GM18951 (cell line): ENCODE results near the gene ITIH1.

ENCODE experiments used
- POLR2A ChIP-seq: IDR thresholded peaks from 4 replicates; pipeline ENCODE4 v1.6.1; 2011; ENCODE audit warnings: mild to moderate bottlenecking; ENCODE audit not compliant: insufficient read length, insufficient read depth; ENCODE audit errors: extremely low read depth
- in situ Hi-C: fragments of 300-500 bp; cut with MboI; formaldehyde crosslinking; loops from one replicate; pipeline ENCODE4 v1.12.0; 2022; ENCODE audit warnings: low sequenced_read_pairs, mixed read lengths, inconsistent platforms; ENCODE audit not compliant: unreplicated experiment

Gene ITIH1

DNA sequence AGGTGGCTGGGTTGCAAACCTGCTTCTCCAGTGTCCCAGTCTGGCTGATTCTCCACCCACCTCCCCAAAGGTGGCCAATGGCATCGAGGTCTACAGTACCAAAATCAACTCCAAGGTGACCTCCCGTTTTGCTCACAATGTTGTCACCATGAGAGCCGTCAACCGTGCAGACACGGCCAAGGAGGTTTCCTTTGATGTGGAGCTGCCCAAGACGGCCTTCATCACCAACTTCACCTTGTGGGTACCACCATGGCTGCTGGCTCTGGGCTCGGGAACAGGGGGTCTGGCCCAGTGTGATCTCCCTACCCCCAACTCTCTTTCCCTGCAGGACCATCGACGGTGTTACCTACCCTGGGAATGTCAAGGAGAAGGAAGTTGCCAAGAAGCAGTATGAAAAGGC lies 19.0 kb downstream of the ITIH1 start:
- in situ Hi-C loops, result no loop called here
- TF ChIP-seq POLR2A, result no peak

DNA sequence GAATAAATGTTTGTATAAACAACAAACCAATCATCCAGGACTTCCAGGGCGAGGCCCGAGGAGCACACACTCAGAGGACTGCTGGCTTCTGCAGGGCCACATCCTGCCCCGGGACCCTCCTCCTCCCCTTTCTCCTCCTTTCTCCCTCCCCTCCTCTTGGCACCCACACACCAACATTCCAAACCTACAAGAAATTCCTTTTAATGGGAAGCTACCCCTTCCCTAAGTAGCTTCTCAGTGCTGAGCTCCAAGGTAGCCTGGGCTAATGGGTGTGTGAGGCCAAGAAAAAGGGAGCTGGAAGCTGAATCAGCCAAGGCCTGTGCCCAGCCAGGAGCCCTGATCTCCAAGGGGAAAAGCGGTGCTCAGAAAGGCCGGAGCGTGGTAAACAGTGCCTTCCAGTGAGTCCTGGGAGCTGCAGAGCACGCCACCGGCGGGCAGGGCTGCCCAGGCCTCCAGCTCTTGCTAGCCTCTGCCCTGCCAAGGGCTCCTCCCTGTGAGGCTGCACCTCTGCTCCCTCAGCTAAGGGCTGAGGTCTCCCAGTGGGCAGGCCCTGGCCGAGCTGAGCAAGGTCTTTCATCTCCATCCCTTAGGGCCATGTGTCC lies 21.1 kb downstream of the ITIH1 start:
- in situ Hi-C loops, result no loop called here
- TF ChIP-seq POLR2A, result no peak

DNA sequence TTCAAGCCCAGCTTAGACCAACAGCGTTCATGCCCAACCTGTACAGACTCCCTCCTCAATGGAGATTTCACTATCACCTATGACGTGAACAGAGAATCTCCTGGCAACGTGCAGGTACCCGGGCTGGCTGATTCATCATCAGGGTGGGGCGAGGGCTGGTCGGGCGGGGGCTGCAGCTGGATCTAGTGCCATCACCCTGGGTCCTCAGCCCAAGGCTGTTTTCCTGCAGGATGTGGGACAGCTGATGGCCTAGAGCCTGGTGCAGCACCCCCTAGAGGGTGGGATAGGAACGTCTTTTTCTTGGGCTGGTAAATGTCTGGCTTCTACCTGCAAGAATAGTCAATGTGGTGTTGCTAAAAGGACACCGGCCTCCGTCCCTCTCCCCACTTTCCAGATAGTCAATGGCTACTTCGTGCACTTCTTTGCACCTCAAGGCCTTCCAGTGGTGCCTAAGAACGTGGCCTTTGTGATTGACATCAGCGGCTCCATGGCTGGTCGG lies 21.6 kb downstream of the ITIH1 start:
- in situ Hi-C loops, result no loop called here
- TF ChIP-seq POLR2A, result no peak

- TF ChIP-seq POLR2A, result no peak
- in situ Hi-C loops, result no loop called here
Observed at GRCh38 chr3:52800079-52800478, 22.7 kb downstream of the ITIH1 start.

GRCh38 chr3:52801839-52802238 lies 24.4 kb downstream of the ITIH1 start:
- in situ Hi-C loops, result no loop called here
- no peak for TF ChIP-seq POLR2A

DNA sequence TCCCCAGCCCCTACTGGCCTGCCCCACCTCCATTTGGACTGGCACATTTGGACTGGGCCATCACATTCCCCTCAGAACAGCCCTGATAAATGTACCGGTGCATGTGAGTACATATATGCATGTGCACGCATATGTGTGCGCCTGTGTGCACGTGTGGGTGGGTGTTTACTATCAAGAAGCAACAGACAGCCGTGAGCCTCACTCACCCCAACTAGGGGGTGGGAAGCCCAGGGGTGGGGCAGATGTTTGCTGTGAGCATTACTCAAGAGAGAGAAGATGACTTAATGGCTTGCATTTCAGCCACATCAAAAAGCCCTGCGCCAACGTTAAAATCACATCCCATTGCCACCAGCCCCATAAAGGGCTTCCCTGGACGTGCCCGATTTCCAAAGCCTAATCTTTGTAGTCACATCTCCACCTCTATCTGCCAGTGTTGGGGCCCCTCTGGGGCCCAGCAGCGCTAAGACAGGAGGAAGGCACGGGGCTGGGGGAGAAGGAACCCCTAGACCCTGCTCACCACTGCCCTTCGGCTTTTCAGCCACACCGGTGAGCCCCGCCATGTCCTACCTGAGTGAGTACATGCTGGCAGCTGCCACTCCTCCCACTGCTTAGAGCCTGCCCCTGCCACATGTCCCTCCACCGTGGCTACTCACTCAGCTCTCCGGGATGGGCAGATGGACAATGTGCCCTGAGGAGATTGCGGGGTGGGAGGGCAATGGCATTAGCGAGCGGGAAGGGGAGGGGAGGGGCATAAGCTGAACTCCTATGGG lies 28.1 kb downstream of the ITIH1 start:
- no peak for TF ChIP-seq POLR2A
- in situ Hi-C loops, result no loop called here

GRCh38 chr3:52809149-52809548 lies 31.8 kb downstream of the ITIH1 start:
- TF ChIP-seq POLR2A, result no peak
- in situ Hi-C loops, result no loop called here

- in situ Hi-C loops, result no loop called here
- TF ChIP-seq POLR2A, result no peak
Observed at GRCh38 chr3:52809662-52810377, 32.4 kb downstream of the ITIH1 start.

GRCh38 chr3:52810923-52811322 lies 33.5 kb downstream of the ITIH1 start:
- in situ Hi-C loops, result no loop called here

GRCh38 chr3:52811452-52812011 lies 34.1 kb downstream of the ITIH1 start:
- TF ChIP-seq POLR2A, result no peak

More at GRCh38 chr3:52810923-52811322, 33.5 kb downstream of the ITIH1 start:
- TF ChIP-seq POLR2A, result no peak

DNA sequence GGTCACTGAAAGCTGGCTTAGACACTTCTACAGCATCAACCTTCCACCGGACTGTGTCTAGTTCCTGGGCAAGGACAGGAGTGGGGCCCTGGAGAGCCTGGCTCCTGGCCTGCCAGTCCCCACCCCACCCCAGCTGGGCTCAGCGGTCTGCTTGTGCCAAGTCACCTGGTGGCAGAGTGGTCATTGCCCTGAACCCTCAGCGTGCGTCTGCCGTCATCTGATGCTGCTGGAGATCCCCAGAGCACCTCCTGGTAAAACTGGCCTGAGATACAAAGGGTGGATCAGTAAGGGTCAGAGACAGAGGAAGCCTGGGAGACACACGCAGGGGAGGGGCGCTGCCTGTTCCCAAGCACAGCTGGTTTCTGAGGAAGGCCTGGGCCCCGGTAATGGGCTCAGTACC lies 36.4 kb downstream of the ITIH1 start:
- in situ Hi-C loops, result no loop called here
- TF ChIP-seq POLR2A, result no peak

More at GRCh38 chr3:52811452-52812011, 34.1 kb downstream of the ITIH1 start:
- in situ Hi-C loops, result no loop called here

DNA sequence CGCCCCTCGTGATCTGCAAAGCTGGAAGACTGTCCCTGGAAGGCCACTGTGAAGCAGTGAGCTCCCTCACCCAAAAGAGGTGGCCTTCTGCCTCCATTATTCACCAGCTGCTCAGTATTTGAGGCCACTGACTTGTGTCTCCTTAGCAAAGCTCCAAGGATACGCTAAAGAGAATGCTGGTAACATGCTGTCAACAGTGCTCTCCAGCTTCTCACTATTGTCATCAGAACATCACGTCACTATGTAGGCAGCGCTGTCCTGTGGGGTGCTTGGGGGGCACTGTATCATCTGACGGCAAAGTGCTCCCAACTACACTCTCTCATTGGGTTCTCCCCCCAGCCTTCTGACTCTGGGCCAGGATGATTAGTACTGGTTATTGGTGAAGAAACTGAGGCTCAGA lies 38.8 kb downstream of the ITIH1 start:
- no peak for TF ChIP-seq POLR2A
- in situ Hi-C loops, result no loop called here

DNA sequence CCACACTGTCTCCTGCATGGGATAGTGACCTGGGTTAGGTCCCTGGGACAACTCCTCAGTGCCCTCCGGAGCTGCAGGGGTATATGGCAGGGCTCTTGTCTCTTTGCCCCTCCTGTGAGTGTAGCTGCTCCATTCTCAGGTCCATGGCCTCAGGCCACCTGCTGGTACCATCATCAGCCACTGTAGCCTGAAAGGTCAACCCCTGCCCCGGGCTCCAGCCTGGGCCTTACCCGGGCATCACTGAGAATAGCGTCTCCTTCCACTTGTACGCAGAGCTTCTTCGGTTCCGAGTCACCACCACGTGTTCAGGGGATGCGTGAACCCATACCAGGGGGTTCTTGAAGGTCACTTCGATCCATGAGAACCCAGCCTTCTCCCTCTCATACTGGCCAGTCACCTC lies 39.3 kb downstream of the ITIH1 start:
- in situ Hi-C loops, result no loop called here
- TF ChIP-seq POLR2A, result no peak
